OCI-LY7 (cell line): Measurements from ENCODE around the gene SLBP. TPM values are rescaled to one million over a fixed set of nuclear protein-coding genes. Genes with fewer than 3 reads are reported as not detected.

ENCODE experiments used
- BruUV-seq: library from RNA; stranded (reverse); fragments of 400-500 nt; replicated peaks from 2 replicates; lab custom pipeline; 2021; lab: Mats Ljungman, UMichigan
- CTCF ChIA-PET: fragments of 300-600 bp; sonication (Branson Sonifier 250); formaldehyde crosslinking; loops from one replicate; lab custom pipeline; 2022; ENCODE audit warnings: antibody characterized with exemption; ENCODE audit not compliant: unreplicated experiment; lab: Charles Lee
- POLR2A ChIA-PET: fragments of 300-600 bp; sonication (Branson Sonifier 250); formaldehyde crosslinking; loops from one replicate; lab custom pipeline; 2022; ENCODE audit warnings: antibody characterized with exemption; lab: Charles Lee
- DNase-seq: peaks from one replicate; pipeline ENCODE4 v3.0.0-alpha.2; 2015; ENCODE audit warnings: low spot score
- H2AFZ ChIP-seq: fragments of 200-600 bp; sonication (generic), shearing (Covaris generic); 2 replicates; pipeline ENCODE4 v1.6.1; 2014; ENCODE audit warnings: mild to moderate bottlenecking, antibody characterized with exemption, low read length, moderate library complexity
- H3K27ac ChIP-seq: fragments of 200-600 bp; sonication (generic); 2 replicates; pipeline ENCODE4 v1.5.1; 2014; ENCODE audit warnings: mixed run types, low read depth, mild to moderate bottlenecking, moderate library complexity, low read length, inconsistent platforms; ENCODE audit not compliant: poor library complexity, severe bottlenecking
- H3K36me3 ChIP-seq: fragments of 200-600 bp; sonication (generic); 2 replicates; pipeline ENCODE4 v1.6.1; 2014; ENCODE audit warnings: mild to moderate bottlenecking, antibody characterized with exemption, low read length, moderate library complexity, mixed read lengths; ENCODE audit not compliant: insufficient read depth
- H3K4me1 ChIP-seq: fragments of 200-600 bp; sonication (generic); 2 replicates; pipeline ENCODE4 v1.5.1; 2014; ENCODE audit warnings: mild to moderate bottlenecking, low read length; ENCODE audit not compliant: insufficient read depth, poor library complexity, severe bottlenecking
- H3K4me2 ChIP-seq: fragments of 200-600 bp; sonication (generic); 2 replicates; pipeline ENCODE4 v1.6.1; 2014; ENCODE audit warnings: mild to moderate bottlenecking, low read length
- H3K4me3 ChIP-seq: fragments of 200-600 bp; sonication (generic); 2 replicates; pipeline ENCODE4 v1.5.1; 2014; ENCODE audit warnings: mild to moderate bottlenecking, low read depth, low read length; ENCODE audit not compliant: poor library complexity, severe bottlenecking
- H3K79me2 ChIP-seq: fragments of 200-600 bp; sonication (generic); 2 replicates; pipeline ENCODE4 v1.6.1; 2016; ENCODE audit warnings: low read depth, mild to moderate bottlenecking, low read length, moderate library complexity, mixed read lengths; ENCODE audit not compliant: insufficient read depth
- H3K9me2 ChIP-seq: fragments of 200-600 bp; sonication (generic); 2 replicates; pipeline ENCODE4 v1.6.1; 2016; ENCODE audit warnings: mild to moderate bottlenecking, low read length, mixed read lengths; ENCODE audit not compliant: insufficient read depth
- H3K9me3 ChIP-seq: fragments of 200-600 bp; sonication (generic); 2 replicates; pipeline ENCODE4 v1.6.1; 2014; ENCODE audit warnings: mild to moderate bottlenecking, mixed run types, low read length, mixed read lengths
- H4K20me1 ChIP-seq: fragments of 200-600 bp; sonication (generic); 2 replicates; pipeline ENCODE4 v1.6.1; 2014; ENCODE audit warnings: mild to moderate bottlenecking, antibody characterized with exemption, low read length, moderate library complexity, mixed read lengths; ENCODE audit not compliant: insufficient read depth
- CTCF ChIP-seq: fragments of 200-600 bp; sonication (generic); conservative IDR thresholded peaks from 2 replicates; pipeline ENCODE4 v1.5.1; 2014; ENCODE audit warnings: mild to moderate bottlenecking, antibody characterized with exemption, low read length, moderate library complexity, mixed read lengths
- EZH2phosphoT487 ChIP-seq: fragments of 200-600 bp; sonication (generic); IDR thresholded peaks from 2 replicates; pipeline ENCODE4 v1.6.1; 2018; ENCODE audit warnings: low read depth, borderline replicate concordance, mild to moderate bottlenecking, mixed run types, antibody characterized with exemption, low read length, moderate library complexity, mixed read lengths
- intact Hi-C: fragments of 100-400 bp; cut with micrococcal nuclease; formaldehyde crosslinking; loops from one replicate; pipeline ENCODE4 v1.10.0; 2022; ENCODE audit not compliant: unreplicated experiment
- total RNA-seq, 2 experiments: library from RNA; depleted of rRNA in 1 of 2; stranded (reverse); fragments of >200 nt in 1 of 2; shearing (Covaris generic) in 1 of 2; gene quantifications; 2 replicates each; pipeline ENCODE4 v1.2.3, GENCODE V29; 2014 to 2022

Gene SLBP
- total RNA-seq, 2 experiments from 2014 or later: 159 to 196 TPM

- H3K79me2 ChIP-seq: peaks cover 87% of the 10 kb centered on the region
- no peaks in the 10 kb centered on the region for H3K9me3 ChIP-seq
- H3K4me3 ChIP-seq: no peak overlapping the region
- H3K4me2 ChIP-seq: no peak overlapping the region
- H3K9me2 ChIP-seq: no peaks in the 10 kb centered on the region
- intact Hi-C loops: no loop called here
- ChIA-PET POLR2A (interaction anchor here (0.7 kb wide), 1 partner anchor 16 kb away, joined by 3 read pairs; no protein-coding TSS in a partner anchor), CTCF (no interaction called here)
- peaks cover 85% of the 10 kb centered on the region for H3K36me3 ChIP-seq
- H2AFZ ChIP-seq: no peak overlapping the region
- BruUV-seq: no TSS peak
- H3K27ac ChIP-seq: no peak overlapping the region
- no peak for TF ChIP-seq EZH2phosphoT487
- no peak for TF ChIP-seq CTCF
- peaks cover 26% of the 10 kb centered on the region for H4K20me1 ChIP-seq
- no peak for DNase-seq
- peaks cover 39% of the 10 kb centered on the region for H3K4me1 ChIP-seq
Observed at GRCh38 chr4:1725521-1725920, 13.4 kb upstream of the SLBP start.

GRCh38 chr4:1723131-1723801 is 11.1 kb upstream of the SLBP start:
- H3K4me3 ChIP-seq: peak overlapping the region; percentile 94
- H3K9me2 ChIP-seq: no peaks in the 10 kb centered on the region
- BruUV-seq: TSS peak; percentile 46
- intact Hi-C loops: loop anchor here (1.0 to 5.0 kb wide), 2 partner anchors 11 to 519 kb away; partner anchors contain the start of genes HAUS3, POLN and SLBP
- no peaks in the 10 kb centered on the region for H3K9me3 ChIP-seq
- no peak; the same call in 1 of the 2 replicates for TF ChIP-seq CTCF
- TF ChIP-seq EZH2phosphoT487: no peak
- peak overlapping the region; percentile 90 for H3K27ac ChIP-seq
- ChIA-PET CTCF (interaction anchor here (0.6 kb wide), 1 partner anchor 14 kb away, joined by 3 read pairs; no protein-coding TSS in a partner anchor), POLR2A (interaction anchor here (0.8 to 1.0 kb wide), 3 partner anchors 9 to 1676 kb away, joined by 3 read pairs; no protein-coding TSS in a partner anchor)
- H3K79me2 ChIP-seq: peaks cover 73% of the 10 kb centered on the region
- H4K20me1 ChIP-seq: peaks cover 26% of the 10 kb centered on the region
- H3K4me1 ChIP-seq: peaks cover 58% of the 10 kb centered on the region
- H3K36me3 ChIP-seq: peaks cover 70% of the 10 kb centered on the region
- H3K4me2 ChIP-seq: peak overlapping the region; percentile 87
- no peak overlapping the region for H2AFZ ChIP-seq
- DNase-seq: peak; percentile 94
